Activated naive CD4-positive, alpha-beta T cell treated with anti-CD3 and anti-CD28 coated beads, Interleukin-2, amount 50 U/mL, for 72 hours (primary cell): ENCODE data around the gene GDF10. TPM values are rescaled to one million over a fixed set of nuclear protein-coding genes. Genes with fewer than 3 reads are reported as not detected.

Experiments
- ATAC-seq, 2 donors: fragments of 150-1000 bp; cut with Tn5 transposase; 2 replicates each; pipeline ENCODE4 v1.10.0; 2021; ENCODE audit warnings: mild to moderate bottlenecking in 2 of 2, moderate library complexity in 2 of 2
- DNase-seq, 2 donors: peaks; one replicate each; pipeline ENCODE4 v3.0.0; 2021 to 2022; ENCODE audit warnings: low spot score in 2 of 2
- H3K27ac Mint-ChIP-seq, 2 donors: one replicate each; pipeline ENCODE4 v1.8.0; 2022; ENCODE audit warnings: mild to moderate bottlenecking in 2 of 2, mixed read lengths in 2 of 2
- H3K36me3 Mint-ChIP-seq, 2 donors: one replicate each; pipeline ENCODE4 v1.8.0; 2022; ENCODE audit warnings: mixed read lengths in 2 of 2
- H3K9me3 Mint-ChIP-seq, 2 donors: one replicate each; pipeline ENCODE4 v1.8.0; 2022; ENCODE audit warnings: mixed read lengths in 2 of 2
- total RNA-seq, 2 donors: library from RNA; stranded (reverse); gene quantifications; one replicate each; pipeline ENCODE4 v1.2.3, GENCODE V29; 2022

GDF10 gene
- total RNA-seq, 2 donors from 2014 or later = 0.14 to 0.23 TPM

GRCh38 chr10:47285381-47286115 lies 14.4 kb upstream of the GDF10 start:
- Mint-ChIP-seq H3K9me3 (no peaks in the 10 kb centered on the region), H3K27ac (peak overlapping the region; percentile 18 to 46), H3K36me3 (no peaks in the 10 kb centered on the region)
- ATAC-seq (no peak), DNase-seq (no peak)

GRCh38 chr10:47286116-47286505 lies 13.9 kb upstream of the GDF10 start:
- Mint-ChIP-seq H3K27ac (peak overlapping the region in 1 of 2 donors; percentile 46), H3K9me3 (no peaks in the 10 kb centered on the region), H3K36me3 (no peaks in the 10 kb centered on the region)
- no peak for DNase-seq
- ATAC-seq = no peak

DNA sequence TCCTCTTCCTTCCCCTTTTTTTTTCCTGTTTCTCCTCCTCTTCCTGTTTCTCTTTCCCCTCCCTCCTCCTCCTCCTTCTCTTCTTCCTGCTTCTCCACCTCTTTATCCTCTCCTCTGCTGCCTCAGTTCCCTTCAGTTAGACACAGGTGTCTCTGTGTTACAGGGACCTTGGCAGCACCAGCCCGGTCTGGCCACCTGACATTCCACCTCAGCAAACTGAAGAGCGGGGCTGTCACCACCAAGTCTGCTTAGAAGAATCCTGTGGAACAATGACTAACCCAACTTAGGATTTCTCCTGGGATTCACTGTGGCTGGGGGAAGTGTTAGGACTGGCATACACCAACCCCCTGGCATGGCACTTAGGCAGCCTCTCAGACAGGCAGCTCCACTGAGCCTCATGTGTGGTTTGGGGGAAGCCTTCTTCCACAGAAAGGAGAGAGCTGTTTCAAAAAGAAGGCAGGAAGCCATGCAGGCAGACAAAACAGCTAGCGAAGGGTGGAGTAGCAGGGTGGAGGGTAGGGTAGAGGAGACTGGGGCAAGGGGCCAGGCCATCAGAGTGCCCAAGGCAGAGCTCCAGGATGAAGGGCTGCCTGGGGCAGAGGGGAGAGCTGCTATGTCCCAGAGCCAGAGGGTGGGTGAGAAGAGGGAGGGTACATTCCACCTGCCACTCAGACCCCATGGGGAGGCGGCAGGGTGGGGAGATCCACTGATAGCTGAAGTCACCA lies 13.2 kb upstream of the GDF10 start:
- peak in 1 of 2 donors; percentile 32 for ATAC-seq

GRCh38 chr10:47287365-47287802 lies 12.6 kb upstream of the GDF10 start:
- H3K36me3 Mint-ChIP-seq = no peaks in the 10 kb centered on the region

More for the DNA sequence above, 13.2 kb upstream of the GDF10 start:
- Mint-ChIP-seq H3K27ac (peak overlapping the region; percentile 5 to 63), H3K9me3 (no peaks in the 10 kb centered on the region), H3K36me3 (no peaks in the 10 kb centered on the region)
- DNase-seq = no peak

GRCh38 chr10:47287805-47288204 lies 12.2 kb upstream of the GDF10 start:
- no peaks in the 10 kb centered on the region for H3K36me3 Mint-ChIP-seq

More at GRCh38 chr10:47287365-47287802, 12.6 kb upstream of the GDF10 start:
- Mint-ChIP-seq H3K27ac (no peak overlapping the region), H3K9me3 (no peaks in the 10 kb centered on the region)
- no peak for DNase-seq
- ATAC-seq = peak in 1 of 2 donors; percentile 18

DNA sequence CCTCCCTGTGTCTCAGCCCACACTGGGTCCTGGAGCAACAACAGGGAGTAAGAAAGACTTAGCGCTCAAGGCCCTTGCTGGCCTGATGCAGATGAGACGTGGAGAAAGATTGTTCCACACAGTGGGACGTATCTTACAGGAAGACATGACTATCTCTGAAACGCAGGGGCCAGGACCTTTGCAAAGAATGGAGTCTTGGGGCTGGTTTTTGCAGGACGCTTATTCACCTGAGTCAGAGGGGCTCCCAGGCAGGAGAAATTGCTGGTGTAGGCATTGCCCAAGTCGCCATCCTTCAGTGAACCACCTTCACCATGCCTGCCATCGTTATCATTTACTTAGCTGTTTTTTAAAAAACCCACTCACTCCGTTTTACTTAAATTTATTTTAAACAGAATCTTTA lies 11.8 kb upstream of the GDF10 start:
- H3K27ac Mint-ChIP-seq = no peak overlapping the region
- H3K9me3 Mint-ChIP-seq = no peaks in the 10 kb centered on the region

More at GRCh38 chr10:47287805-47288204, 12.2 kb upstream of the GDF10 start:
- no peak for ATAC-seq
- DNase-seq = no peak
- Mint-ChIP-seq H3K9me3 (no peaks in the 10 kb centered on the region), H3K27ac (no peak overlapping the region)

GRCh38 chr10:47288916-47289495 lies 11.0 kb upstream of the GDF10 start:
- DNase-seq (no peak), ATAC-seq (no peak)
- no peaks in the 10 kb centered on the region for H3K9me3 Mint-ChIP-seq
- no peaks in the 10 kb centered on the region for H3K36me3 Mint-ChIP-seq
- no peak overlapping the region for H3K27ac Mint-ChIP-seq

More for the DNA sequence above, 11.8 kb upstream of the GDF10 start:
- no peak for ATAC-seq
- H3K36me3 Mint-ChIP-seq = no peaks in the 10 kb centered on the region
- no peak for DNase-seq

GRCh38 chr10:47289921-47290320 lies 10.1 kb upstream of the GDF10 start:
- DNase-seq (no peak), ATAC-seq (no peak)
- H3K9me3 Mint-ChIP-seq = no peaks in the 10 kb centered on the region
- H3K27ac Mint-ChIP-seq = no peak overlapping the region
- H3K36me3 Mint-ChIP-seq = no peaks in the 10 kb centered on the region

- DNase-seq = no peak
- Mint-ChIP-seq H3K27ac (no peak overlapping the region), H3K9me3 (no peaks in the 10 kb centered on the region), H3K36me3 (no peaks in the 10 kb centered on the region)
- no peak for ATAC-seq
These were observed 9.7 kb upstream of the GDF10 start for GRCh38 chr10:47290338-47290737.

GRCh38 chr10:47291682-47292081 lies 8.3 kb upstream of the GDF10 start:
- Mint-ChIP-seq H3K27ac (no peak overlapping the region), H3K36me3 (no peaks in the 10 kb centered on the region), H3K9me3 (no peaks in the 10 kb centered on the region)
- ATAC-seq (no peak), DNase-seq (no peak)

DNA sequence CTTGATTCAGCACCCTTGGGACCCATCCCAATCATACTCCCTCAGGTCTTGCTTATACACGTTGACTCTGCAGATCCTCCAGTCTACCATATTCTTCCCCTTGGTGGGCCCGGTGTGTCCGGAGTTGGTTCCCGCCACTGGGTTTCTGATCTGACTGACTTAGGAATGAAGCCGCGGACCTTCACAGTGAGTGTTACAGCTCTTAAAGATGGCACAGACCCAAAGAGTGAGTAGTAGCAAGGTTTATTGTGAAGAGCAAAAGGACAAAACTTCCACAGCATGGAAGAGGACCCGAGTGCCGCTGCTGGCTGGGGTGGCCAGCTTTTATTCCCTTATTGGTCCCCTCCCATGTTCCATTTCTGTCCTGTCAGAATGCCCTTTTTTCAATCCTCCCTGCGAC lies 5.9 kb upstream of the GDF10 start:
- ATAC-seq = no peak
- no peak for DNase-seq
- Mint-ChIP-seq H3K36me3 (no peaks in the 10 kb centered on the region), H3K27ac (no peak overlapping the region), H3K9me3 (no peaks in the 10 kb centered on the region)

- ATAC-seq (no peak), DNase-seq (no peak)
- Mint-ChIP-seq H3K9me3 (no peaks in the 10 kb centered on the region), H3K36me3 (no peaks in the 10 kb centered on the region), H3K27ac (no peak overlapping the region)
These were observed 5.5 kb upstream of the GDF10 start for GRCh38 chr10:47294501-47294900.

DNA sequence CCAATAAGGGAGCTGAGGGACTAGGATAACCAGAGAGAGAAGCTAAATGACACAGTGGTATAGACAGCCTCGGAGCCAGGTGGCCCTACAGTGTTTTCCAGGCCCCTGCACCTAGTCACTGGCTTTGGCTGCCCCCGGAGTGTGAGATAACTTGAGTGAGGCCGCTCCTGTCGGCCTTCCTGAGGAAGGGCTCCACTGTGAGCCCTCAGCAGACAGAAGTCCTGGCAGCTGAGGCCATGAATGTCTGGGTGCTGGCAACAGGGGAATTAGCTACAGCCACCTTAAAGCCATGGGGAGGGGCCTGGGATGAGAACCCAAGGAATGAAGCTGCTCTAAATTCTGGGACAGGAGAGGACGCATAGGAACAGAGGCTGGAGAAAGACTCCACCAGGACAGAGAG lies 4.6 kb upstream of the GDF10 start:
- peak overlapping the region in 1 of 2 donors; percentile 30 for H3K27ac Mint-ChIP-seq
- DNase-seq (no peak), ATAC-seq (no peak)
- H3K36me3 Mint-ChIP-seq = no peaks in the 10 kb centered on the region
- H3K9me3 Mint-ChIP-seq = no peaks in the 10 kb centered on the region

GRCh38 chr10:47296156-47296894 lies 3.7 kb upstream of the GDF10 start:
- no peaks in the 10 kb centered on the region for H3K9me3 Mint-ChIP-seq
- DNase-seq (no peak), ATAC-seq (no peak)
- no peak overlapping the region for H3K27ac Mint-ChIP-seq
- H3K36me3 Mint-ChIP-seq = no peaks in the 10 kb centered on the region

DNA sequence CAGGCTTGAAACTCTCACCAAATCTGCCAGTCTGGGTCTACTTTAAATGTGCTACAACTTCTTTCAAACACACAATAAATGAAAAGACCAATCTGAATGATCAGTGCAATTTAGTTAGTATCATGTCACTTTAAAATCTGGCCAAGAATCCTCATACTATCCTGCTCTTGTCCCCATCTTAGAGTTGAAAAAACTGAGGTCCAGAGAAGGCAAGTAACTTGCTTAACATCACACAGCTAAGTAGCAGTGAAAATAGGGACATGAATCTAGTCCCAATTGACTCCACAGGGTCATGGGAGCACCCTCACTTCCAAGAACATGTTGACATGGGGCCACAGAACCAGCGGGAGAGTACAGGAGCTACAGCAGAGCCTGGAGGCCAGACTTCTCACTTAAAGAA lies 3.1 kb upstream of the GDF10 start:
- DNase-seq = no peak
- H3K27ac Mint-ChIP-seq = no peak overlapping the region
- H3K36me3 Mint-ChIP-seq = no peaks in the 10 kb centered on the region
- ATAC-seq = no peak
- H3K9me3 Mint-ChIP-seq = no peaks in the 10 kb centered on the region

DNA sequence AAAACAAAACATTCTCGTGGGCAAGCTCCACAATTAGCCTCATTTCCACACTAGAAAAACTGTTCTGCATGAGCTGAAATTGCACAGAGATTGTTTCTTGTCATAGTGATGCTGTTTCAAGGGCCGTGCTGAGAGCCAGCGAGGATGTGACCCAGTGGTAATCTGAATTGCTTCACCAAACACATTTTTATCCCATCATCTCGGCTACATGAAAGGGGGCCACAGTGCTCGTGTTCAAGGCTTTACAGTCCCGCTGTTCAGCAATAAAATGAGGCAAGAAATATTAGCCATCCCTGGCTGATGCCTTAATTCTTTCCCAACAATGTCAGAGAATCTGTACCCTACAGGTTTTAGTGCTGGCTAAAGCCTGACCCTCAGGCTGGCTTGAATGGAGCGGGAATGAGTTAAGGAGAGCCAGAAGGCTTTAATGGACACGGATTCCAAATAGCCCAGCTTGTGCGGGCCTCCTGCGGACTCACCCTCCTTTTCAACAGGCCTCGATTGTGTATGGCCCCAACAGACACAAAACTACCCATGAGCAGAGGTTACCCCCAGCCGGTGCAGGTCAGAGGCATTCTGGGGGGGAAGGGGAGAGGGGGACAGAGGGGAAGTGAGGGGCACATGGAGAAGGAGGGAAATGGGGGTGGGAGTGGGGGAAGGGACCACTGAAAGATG lies 2.0 kb upstream of the GDF10 start:
- H3K27ac Mint-ChIP-seq = no peak overlapping the region
- no peaks in the 10 kb centered on the region for H3K9me3 Mint-ChIP-seq
- no peaks in the 10 kb centered on the region for H3K36me3 Mint-ChIP-seq
- DNase-seq (no peak), ATAC-seq (no peak)
